ENCODE data around the gene LAMTOR5.
A peak's percentile ranks its signal among the peaks of the same experiment; 100 is the strongest.
"Not testable (repeated sequence)": the region's sequence is repeated elsewhere in the genome, so short reads cannot be mapped to it uniquely, and the experiment has no call there.

The LAMTOR5 gene

DNA sequence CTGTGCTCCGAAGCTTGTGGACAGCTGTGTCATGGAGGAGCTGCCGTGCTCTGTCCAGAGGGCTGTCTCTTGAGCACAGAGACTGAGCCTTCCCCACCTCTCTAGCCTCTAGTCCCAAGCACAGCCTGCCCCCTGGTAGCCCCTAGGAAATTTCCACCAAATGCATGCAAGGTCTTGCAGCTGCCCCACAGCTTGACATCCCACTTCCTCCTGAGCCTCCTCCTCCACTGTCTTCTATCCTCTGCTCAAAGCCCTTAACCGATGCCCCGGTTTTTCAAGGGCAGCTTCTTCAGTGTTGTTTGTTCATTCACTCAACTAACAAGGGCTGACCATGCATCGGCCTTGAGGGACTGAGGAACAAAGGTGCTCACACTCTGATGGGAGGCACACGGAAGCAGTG, 22.9 kb upstream of the LAMTOR5 start:
- FAIRE-seq: no peak
- DNase-seq (ENCODE audit: extremely low spot score, insufficient read length, low read depth): no peak

DNA sequence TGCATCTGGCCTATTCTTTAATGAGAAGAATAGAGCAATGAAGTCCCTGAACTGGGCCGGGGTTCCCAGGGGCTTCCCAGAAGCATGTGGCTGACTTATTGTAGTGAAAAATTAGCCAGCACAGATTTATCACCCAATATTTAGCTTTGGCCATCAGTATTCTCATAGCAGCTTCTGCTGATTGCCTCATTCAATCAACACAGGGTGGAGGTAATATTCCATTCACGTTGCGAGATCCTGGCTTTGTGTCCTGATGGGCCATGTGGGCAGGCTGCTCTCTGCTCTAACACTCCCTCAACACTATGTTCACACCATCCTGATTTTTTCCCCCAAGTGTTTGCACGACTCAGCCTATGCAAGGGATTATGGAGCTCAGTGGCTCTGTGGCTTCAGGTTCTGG, 21.5 kb upstream of the LAMTOR5 start:
- no peak for DNase-seq (ENCODE audit: extremely low spot score, insufficient read length, low read depth)
- no peak for FAIRE-seq

- FAIRE-seq (no peak), DNase-seq (ENCODE audit: extremely low spot score, insufficient read length, low read depth) (no peak)
These were observed 19.4 kb upstream of the LAMTOR5 start for GRCh38 chr1:110426854-110427253.

DNA sequence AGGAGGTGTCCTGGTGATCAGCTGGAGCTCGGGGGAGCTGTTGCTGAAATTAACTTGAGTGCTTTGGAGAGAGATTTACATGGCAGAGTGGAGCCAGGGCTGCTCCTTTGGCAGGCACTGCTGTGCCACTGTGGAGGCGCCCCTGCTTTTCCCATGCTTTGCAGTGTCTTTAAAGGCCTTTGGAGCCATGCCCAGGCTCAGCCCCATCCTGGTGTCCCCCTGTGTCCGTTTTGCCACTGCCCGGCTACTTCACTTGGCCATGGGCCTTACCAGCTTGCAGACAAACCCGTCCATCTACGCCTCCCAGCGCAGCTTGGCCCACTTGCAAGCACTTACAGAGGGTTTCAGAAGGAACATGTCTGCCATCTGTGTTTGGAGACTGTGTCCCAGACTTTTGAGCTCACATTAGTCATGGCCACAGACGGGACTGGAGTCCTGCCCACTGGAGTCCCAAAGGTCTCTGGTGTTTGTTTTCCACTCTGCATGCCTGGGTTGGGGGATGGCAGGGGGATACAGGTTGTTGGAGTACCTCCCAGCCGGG, 18.2 kb upstream of the LAMTOR5 start:
- no peak for FAIRE-seq

GRCh38 chr1:110424699-110425611, 17.5 kb upstream of the LAMTOR5 start:
- no peak for DNase-seq (ENCODE audit: extremely low spot score, insufficient read length, low read depth)
- FAIRE-seq: no peak

More for the DNA sequence above, 18.2 kb upstream of the LAMTOR5 start:
- no peak for DNase-seq (ENCODE audit: extremely low spot score, insufficient read length, low read depth)

DNA sequence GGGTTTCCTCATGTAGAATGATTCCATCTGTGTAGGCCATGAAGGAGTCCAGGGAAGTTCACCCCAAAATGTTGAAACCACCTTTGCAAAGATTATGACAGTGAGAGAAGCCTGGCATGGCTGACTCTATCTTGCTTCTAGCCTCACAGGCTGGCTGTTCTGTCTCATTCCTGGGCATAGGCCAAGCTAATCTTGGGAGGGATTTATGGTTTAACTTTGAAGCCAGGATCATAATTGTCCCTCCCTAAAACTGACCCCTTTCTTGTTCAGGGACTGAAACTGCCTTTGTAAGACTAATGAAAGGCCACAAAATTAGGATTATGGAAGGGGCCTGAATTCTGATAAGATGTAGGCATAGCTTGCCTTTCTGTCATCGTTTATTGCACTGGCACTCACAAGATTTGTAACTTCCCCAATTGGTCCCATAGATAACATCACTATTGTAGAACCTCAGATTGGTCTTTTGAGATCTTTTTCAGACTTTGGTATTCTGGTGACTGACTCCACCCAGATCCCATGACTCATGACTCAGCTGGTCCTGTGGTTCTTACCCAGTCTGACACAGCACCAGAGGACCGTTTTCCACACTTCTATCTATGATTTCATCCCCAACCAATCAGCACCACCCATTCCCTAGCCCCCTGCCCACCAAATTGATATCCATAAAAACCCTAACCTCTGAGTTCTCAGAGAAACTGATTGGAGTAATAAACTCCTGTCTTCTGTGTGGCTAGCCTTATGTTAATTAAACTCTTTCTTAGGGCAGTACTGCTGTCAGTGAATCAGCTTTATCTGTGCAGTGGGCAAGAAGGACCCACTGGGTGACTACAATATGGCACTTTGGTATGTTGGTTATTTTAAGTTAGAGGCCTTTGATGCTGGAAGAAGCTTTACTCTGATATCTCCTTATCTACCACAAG, 13.6 kb upstream of the LAMTOR5 start:
- FAIRE-seq (no peak), DNase-seq (ENCODE audit: extremely low spot score, insufficient read length, low read depth) (no peak)

DNA sequence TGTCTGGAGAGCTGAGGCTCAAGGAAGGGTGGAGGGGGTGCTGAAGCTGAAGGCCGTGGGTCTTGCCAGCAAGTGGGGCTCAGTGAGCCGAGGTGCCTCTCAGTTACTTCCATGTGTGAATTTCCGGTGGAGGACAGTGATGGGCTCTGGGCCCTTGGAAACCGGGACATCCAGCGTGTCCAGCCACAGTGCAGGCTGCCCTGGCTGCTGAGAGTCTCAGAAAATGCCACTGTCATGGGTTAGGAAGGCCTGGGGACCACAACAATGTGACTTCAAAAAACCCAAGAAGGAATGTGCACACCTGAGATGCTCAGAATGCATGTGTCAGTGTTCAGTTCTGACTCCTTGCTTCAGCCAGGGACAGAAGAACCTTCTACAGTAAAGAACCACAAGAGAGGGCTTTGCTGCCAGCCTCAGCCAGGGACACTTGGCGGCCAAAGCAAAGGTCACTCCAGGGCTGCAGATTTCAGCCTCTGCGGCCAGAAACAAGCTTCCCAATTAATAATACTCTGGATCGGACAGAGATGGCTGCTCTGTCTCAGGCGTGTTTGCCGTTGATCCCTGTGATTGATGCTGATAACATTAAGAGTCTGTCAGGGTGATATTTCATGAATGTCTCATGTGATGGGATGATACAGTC, 12.6 kb upstream of the LAMTOR5 start:
- DNase-seq (ENCODE audit: extremely low spot score, insufficient read length, low read depth) (no peak), FAIRE-seq (no peak)

- FAIRE-seq (no peak), DNase-seq (ENCODE audit: extremely low spot score, insufficient read length, low read depth) (no peak)
These were observed 11.2 kb upstream of the LAMTOR5 start for GRCh38 chr1:110418729-110419128.

DNA sequence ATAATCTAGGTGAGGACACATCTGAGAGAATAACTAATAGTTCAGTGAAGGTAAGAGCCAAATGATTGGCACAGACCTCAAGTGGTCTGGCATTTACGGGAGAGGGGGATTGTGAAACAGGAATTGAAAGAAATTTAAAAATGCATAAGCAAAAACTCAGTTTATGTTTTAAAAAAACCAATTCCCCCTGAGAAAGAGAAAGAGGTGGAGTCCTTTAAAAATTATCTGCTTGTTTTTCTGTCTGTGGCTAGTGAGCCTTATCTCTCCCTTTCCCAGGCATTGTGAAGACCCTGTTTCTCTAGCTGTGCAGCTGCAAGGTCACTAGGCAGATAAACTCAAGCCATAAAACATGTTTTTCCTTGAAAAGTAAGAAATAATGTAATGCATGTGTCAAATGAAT, 5.6 kb upstream of the LAMTOR5 start:
- FAIRE-seq; DNase-seq (ENCODE audit: extremely low spot score, insufficient read length, low read depth): not testable (repeated sequence)

DNA sequence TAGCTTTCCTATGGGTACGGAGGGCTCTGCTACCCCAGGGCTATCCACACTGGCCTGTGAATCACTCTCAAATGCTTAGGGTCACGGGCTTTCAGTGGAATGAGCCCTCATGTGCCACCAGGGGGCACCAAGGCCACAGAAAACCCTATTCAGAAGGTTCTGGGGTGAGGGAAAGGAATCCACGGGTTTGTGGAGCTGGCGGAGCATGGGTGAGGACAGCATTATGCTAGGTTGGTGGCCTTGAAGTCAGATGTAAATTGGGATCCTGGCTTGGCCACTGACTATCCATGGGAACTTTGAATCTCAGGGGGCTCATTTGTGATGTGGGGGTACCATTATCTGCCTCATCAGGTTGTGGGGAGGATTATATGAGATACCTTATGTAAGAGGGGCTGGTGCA, 5.1 kb upstream of the LAMTOR5 start:
- FAIRE-seq: peak; percentile 69

DNA sequence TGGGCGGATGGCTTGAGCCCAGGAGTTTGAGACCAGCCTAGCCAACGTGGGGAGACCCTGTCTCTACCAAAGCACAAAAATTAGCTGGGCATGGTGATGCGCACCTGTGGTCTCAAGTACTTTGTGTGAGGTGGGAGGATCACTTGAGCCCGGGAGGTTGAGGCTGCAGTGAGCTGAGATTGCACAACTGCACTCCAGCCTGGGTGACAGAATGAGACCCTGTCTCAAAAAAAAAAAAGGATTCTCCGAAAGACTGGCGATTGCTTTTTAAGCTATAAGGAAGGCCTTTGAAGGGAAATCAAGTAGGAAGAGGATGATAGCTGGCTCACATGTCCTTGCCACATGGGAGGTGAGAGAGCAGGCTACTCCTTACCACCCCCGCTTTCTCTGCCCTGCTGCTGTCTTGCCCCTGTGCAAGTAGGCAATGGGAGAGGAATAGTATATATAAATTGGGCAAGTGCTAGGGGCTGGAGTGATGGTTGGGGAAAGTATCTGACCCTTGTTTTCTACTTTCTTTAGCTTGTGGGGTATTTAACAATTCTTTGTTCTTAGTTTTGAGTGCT, 3.8 kb upstream of the LAMTOR5 start:
- DNase-seq (ENCODE audit: extremely low spot score, insufficient read length, low read depth): no peak
- FAIRE-seq: no peak

More for the DNA sequence above, 5.1 kb upstream of the LAMTOR5 start:
- DNase-seq (ENCODE audit: extremely low spot score, insufficient read length, low read depth): no peak

DNA sequence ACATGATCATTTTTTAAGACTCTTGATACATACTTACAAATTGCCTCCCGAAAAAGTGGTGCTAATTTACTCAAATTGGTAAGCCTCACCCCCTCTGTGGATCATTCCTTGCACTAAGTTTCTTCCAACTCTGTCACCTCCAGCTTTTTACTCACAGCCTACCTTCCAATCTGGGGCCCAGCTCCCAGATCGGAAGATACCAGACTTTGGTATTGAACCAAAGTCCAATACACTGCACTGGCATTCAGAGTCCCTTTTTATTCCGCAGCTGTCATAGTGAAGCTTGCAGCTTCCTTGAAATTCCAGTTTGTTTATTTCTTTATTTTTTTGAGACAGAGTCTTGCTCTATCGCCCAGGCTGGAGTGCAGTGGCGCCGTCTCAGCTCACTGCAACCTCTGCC, 1.8 kb upstream of the LAMTOR5 start:
- DNase-seq (ENCODE audit: extremely low spot score, insufficient read length, low read depth) (no peak), FAIRE-seq (no peak)

DNA sequence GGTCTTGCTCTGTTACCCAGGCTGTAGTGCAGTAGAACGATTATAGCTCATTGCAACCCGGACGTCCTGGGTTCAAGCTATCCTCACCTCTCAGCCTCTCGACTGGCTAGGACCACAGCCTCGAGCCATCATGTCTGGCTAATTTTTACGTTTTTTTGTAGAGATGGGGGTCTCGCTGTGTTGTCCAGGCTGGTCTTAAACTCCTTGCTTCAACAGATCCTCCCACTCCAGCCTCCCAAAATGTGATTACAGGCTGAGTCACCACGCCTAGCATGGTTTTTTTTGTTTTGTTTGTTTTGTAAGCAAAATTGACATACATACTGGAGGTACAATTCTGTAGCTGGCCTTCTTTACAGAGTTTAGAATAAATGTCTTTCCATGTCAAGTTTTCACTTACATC, 994 bp upstream of the LAMTOR5 start:
- no peak for FAIRE-seq
- DNase-seq (ENCODE audit: extremely low spot score, insufficient read length, low read depth): no peak

DNA sequence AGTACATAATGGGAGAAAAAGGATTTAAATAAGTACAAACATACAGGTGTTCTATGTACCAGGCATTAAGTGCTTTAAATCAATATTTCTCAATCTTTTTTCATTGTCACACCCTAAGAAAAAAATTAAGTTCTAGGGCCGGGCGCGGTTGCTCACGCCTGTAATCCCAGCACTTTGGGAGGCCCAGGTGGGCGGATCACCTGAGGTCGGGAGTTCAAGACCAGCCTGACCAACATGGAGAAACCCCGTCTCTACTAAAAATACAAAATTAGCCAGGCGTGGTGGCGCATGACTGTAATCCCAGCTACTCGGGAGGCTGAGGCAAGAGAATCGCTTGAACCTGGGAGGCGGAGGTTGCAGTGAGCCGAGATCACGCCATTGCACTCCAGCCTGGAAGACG, 1.1 kb downstream of the LAMTOR5 start:
- FAIRE-seq; DNase-seq (ENCODE audit: extremely low spot score, insufficient read length, low read depth): not testable (repeated sequence)

GRCh38 chr1:110404401-110404800, 3.1 kb downstream of the LAMTOR5 start:
- DNase-seq (ENCODE audit: extremely low spot score, insufficient read length, low read depth) (no peak), FAIRE-seq (no peak)

DNA sequence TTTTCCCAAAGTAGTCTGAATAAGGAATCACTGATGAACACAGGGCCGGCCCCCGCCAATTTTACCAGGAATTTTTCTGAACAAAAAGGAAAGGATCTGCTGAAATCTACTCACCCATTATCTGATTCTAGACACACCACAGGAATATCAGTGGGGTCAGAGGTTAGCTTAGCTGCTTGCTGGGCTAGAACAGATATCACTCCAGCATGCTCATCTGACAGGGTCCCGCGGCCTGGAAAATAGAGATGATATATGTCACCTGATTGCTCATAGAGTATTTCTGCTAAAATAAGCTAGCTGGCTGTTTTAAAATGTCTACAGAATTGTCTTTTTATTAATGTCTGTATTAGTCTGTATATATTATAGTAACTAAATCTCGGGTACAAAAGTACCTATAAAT, 3.7 kb downstream of the LAMTOR5 start:
- FAIRE-seq: no peak
- no peak for DNase-seq (ENCODE audit: extremely low spot score, insufficient read length, low read depth)

- not testable (repeated sequence) for DNase-seq (ENCODE audit: extremely low spot score, insufficient read length, low read depth)
These were observed 11.1 kb downstream of the LAMTOR5 start for GRCh38 chr1:110396259-110396958.

DNA sequence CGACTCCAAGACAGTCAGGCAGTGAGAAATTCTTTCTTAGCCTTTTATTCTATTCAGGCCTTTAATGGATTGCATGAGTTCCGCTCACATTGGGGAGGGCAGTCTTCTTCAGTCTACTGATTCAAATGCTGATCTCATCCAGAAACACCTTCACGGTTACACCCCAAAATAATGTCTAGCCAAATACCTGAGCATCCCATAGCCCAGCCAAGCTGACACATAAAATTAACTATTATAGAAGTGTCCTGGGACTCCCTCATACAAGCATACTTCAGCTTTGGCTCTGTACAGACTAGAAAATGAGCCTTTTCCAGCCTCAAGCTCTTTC, 13.0 kb downstream of the LAMTOR5 start:
- DNase-seq (ENCODE audit: extremely low spot score, insufficient read length, low read depth) (no peak), FAIRE-seq (no peak)

More at GRCh38 chr1:110396259-110396958, 11.1 kb downstream of the LAMTOR5 start:
- FAIRE-seq: not testable (repeated sequence)

Measured in GM18507 (cell line).